ENCODE results near the gene EVA1A. TPM values are rescaled to one million over a fixed set of nuclear protein-coding genes. Genes with fewer than 3 reads are reported as not detected.

The EVA1A gene
- total and polyA plus RNA-seq, 2 donors (not counting 1 experiment from before 2014, with no cell fraction given) = 22.8 to 31.7 TPM

DNA sequence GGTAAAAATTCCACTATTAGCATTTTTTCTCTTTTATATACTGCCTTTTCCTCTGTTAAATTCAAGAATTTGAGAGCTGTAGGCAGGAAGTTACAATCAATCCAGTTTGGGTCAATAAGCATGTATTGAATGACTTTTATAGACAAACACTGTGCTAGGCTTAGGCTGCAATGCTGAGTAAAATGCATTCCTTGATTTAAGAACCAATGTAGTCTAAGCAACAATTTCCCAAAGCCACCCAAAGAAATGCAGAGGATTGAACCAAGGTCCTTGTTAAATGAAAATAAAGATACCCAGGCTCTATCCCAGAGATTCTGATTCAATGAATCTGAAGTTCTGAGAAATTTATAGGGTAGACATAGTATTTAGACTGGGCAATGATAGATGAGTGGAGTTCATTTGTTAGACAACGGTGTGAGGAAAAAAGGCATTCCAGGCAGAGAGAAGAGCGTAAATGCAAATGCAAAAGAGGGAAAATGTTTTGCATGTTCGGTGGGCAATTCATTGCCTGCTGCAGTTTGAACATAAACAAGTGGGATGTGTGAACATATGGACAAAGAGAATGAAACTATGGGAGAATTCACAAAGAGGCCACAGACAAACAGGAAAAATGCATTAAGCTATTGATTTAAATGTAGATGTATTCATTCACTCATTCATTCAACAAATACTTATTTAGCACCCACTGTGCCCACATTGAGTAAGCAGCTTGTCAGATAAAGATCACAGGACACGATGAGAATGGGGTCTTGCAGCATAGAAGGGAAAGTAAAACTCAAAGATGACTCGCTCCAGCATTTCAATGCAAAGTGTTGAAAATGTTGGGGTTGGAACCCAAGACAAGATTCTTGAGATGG is 107.1 kb downstream of the EVA1A start:
- TF ChIP-seq, protein P1, sequence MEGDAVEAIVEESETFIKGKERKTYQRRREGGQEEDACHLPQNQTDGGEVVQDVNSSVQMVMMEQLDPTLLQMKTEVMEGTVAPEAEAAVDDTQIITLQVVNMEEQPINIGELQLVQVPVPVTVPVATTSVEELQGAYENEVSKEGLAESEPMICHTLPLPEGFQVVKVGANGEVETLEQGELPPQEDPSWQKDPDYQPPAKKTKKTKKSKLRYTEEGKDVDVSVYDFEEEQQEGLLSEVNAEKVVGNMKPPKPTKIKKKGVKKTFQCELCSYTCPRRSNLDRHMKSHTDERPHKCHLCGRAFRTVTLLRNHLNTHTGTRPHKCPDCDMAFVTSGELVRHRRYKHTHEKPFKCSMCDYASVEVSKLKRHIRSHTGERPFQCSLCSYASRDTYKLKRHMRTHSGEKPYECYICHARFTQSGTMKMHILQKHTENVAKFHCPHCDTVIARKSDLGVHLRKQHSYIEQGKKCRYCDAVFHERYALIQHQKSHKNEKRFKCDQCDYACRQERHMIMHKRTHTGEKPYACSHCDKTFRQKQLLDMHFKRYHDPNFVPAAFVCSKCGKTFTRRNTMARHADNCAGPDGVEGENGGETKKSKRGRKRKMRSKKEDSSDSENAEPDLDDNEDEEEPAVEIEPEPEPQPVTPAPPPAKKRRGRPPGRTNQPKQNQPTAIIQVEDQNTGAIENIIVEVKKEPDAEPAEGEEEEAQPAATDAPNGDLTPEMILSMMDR (conservative IDR thresholded peaks at IDR 0.05 in 1 of 2, IDR thresholded peaks at IDR 0.05 in 1 of 2; ENCODE audit: low read depth in 1 of 2, low read length in 2 of 2) = no peak
- no peak for TF ChIP-seq EZH2 (IDR thresholded peaks at IDR 0.05; ENCODE audit: low read length, missing control alignments)
- no peak for DNase-seq (ENCODE audit: low read depth in 2 of 2)
- Histone ChIP-seq H3K79me2 (ENCODE audit: control insufficient read depth, insufficient read depth, low read length) (no peaks in the 10 kb centered on the region), H3K9ac (ENCODE audit: insufficient read depth, low read length) (no peak overlapping the region), H3K4me3 (replicated peaks in 1 of 4; ENCODE audit: control extremely low read depth in 1 of 4, insufficient read depth in 1 of 4, low read depth in 3 of 4, low read length in 4 of 4) (no peak overlapping the region), H2AFZ (ENCODE audit: low read length) (no peak overlapping the region), H3K36me3 (ENCODE audit: control insufficient read depth, insufficient read depth, low read length) (no peaks in the 10 kb centered on the region), H3K27ac (ENCODE audit: insufficient read depth, low read length) (no peak overlapping the region), H3K4me2 (ENCODE audit: extremely low read depth, insufficient read depth, low read length) (no peak overlapping the region), H3K9me3 (ENCODE audit: control insufficient read depth, insufficient read depth, low read depth, low read length) (no peaks in the 10 kb centered on the region), H4K20me1 (ENCODE audit: control insufficient read depth, extremely low read depth, insufficient read depth, low read length) (no peaks in the 10 kb centered on the region), H3K4me1 (ENCODE audit: control insufficient read depth, extremely low read depth, insufficient read depth, low read length) (no peaks in the 10 kb centered on the region), H3K27me3 (ENCODE audit: control insufficient read depth, insufficient read depth, low read length) (peaks cover 11% of the 10 kb centered on the region)

DNA sequence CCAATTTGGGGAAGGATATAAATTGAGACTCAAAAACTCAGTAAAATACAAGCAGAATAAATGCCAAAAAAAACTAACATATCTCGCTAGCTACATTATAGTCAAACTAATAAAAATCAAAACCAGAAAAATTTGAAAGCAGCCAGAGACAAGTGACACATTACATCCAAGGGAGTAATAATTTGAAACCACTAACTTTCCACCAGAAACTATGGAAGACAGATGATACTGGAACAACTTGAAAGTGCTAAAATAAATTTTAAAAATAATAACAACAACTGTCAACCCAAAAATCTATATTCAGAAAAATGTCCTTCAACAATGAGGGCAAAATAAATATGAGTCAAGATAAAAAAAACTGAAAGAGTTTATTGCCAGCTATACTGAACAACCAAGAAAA is 110.7 kb downstream of the EVA1A start:
- no peak overlapping the region for H2AFZ ChIP-seq (ENCODE audit: low read length)
- no peaks in the 10 kb centered on the region for H3K36me3 ChIP-seq (ENCODE audit: control insufficient read depth, insufficient read depth, low read length)
- no peak for DNase-seq (ENCODE audit: low read depth in 2 of 2)
- H4K20me1 ChIP-seq (ENCODE audit: control insufficient read depth, extremely low read depth, insufficient read depth, low read length) = no peaks in the 10 kb centered on the region
- H3K79me2 ChIP-seq (ENCODE audit: control insufficient read depth, insufficient read depth, low read length) = no peaks in the 10 kb centered on the region
- no peak overlapping the region for H3K27ac ChIP-seq (ENCODE audit: insufficient read depth, low read length)
- TF ChIP-seq EZH2 (IDR thresholded peaks at IDR 0.05; ENCODE audit: low read length, missing control alignments) = no peak
- TF ChIP-seq, protein P1 (conservative IDR thresholded peaks at IDR 0.05 in 1 of 2, IDR thresholded peaks at IDR 0.05 in 1 of 2; ENCODE audit: low read depth in 1 of 2, low read length in 2 of 2) = no peak
- H3K9ac ChIP-seq (ENCODE audit: insufficient read depth, low read length) = no peak overlapping the region
- no peaks in the 10 kb centered on the region for H3K9me3 ChIP-seq (ENCODE audit: control insufficient read depth, insufficient read depth, low read depth, low read length)
- H3K27me3 ChIP-seq (ENCODE audit: control insufficient read depth, insufficient read depth, low read length) = no peaks in the 10 kb centered on the region
- no peaks in the 10 kb centered on the region for H3K4me1 ChIP-seq (ENCODE audit: control insufficient read depth, extremely low read depth, insufficient read depth, low read length)
- H3K4me2 ChIP-seq (ENCODE audit: extremely low read depth, insufficient read depth, low read length) = no peak overlapping the region
- H3K4me3 ChIP-seq (replicated peaks in 1 of 4; ENCODE audit: control extremely low read depth in 1 of 4, insufficient read depth in 1 of 4, low read depth in 3 of 4, low read length in 4 of 4) = no peak overlapping the region

DNA sequence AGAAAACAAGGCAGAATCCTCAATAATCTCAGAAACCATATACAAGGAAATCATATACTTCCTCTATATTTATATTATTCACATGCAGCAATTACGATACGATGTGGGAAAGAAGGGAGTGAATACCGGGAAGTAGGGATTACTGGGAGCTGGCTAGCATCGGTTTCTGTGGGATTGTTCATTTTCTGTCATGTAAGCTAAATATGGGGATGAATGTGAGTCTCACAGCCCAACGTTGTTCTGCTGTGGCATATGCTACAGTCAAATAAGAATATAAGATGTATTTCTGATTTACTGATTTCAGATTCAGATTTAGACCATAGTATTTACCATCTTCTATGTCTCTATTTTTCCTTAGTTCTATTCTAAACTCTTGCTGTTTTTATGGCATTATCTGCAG is 113.6 kb downstream of the EVA1A start:
- Histone ChIP-seq H3K9me3 (ENCODE audit: control insufficient read depth, insufficient read depth, low read depth, low read length) (no peaks in the 10 kb centered on the region), H3K79me2 (ENCODE audit: control insufficient read depth, insufficient read depth, low read length) (no peaks in the 10 kb centered on the region), H3K27me3 (ENCODE audit: control insufficient read depth, insufficient read depth, low read length) (no peaks in the 10 kb centered on the region), H3K4me2 (ENCODE audit: extremely low read depth, insufficient read depth, low read length) (no peak overlapping the region), H3K4me1 (ENCODE audit: control insufficient read depth, extremely low read depth, insufficient read depth, low read length) (no peaks in the 10 kb centered on the region), H2AFZ (ENCODE audit: low read length) (no peak overlapping the region), H3K36me3 (ENCODE audit: control insufficient read depth, insufficient read depth, low read length) (no peaks in the 10 kb centered on the region), H3K9ac (ENCODE audit: insufficient read depth, low read length) (no peak overlapping the region), H3K27ac (ENCODE audit: insufficient read depth, low read length) (no peak overlapping the region), H4K20me1 (ENCODE audit: control insufficient read depth, extremely low read depth, insufficient read depth, low read length) (no peaks in the 10 kb centered on the region), H3K4me3 (replicated peaks in 1 of 4; ENCODE audit: control extremely low read depth in 1 of 4, insufficient read depth in 1 of 4, low read depth in 3 of 4, low read length in 4 of 4) (no peak overlapping the region)
- no peak for DNase-seq (ENCODE audit: low read depth in 2 of 2)
- TF ChIP-seq EZH2 (IDR thresholded peaks at IDR 0.05; ENCODE audit: low read length, missing control alignments) = no peak
- TF ChIP-seq, protein P1 (conservative IDR thresholded peaks at IDR 0.05 in 1 of 2, IDR thresholded peaks at IDR 0.05 in 1 of 2; ENCODE audit: low read depth in 1 of 2, low read length in 2 of 2) = no peak

Other genes starting within 250 kb of the EVA1A start
- gene MRPL19, start 85.8 kb upstream of the EVA1A start, total RNA-seq = 29.3 and 36.2 TPM in 2 replicates
- 39.3 and 48.0 TPM in 2 replicates for gene MRPL19, start 85.8 kb upstream of the EVA1A start, polyA plus RNA-seq
- gene GCFC2, start 150.0 kb upstream of the EVA1A start, total RNA-seq = 6.8 and 7.7 TPM in 2 replicates
- 11.3 and 11.6 TPM in 2 replicates for gene GCFC2, start 150.0 kb upstream of the EVA1A start, polyA plus RNA-seq

Data from fibroblast of lung (primary cell).